Suprapubic skin (tissue), 4 donors: ENCODE results near the gene ZCCHC24.

Experiments used
- EP300 ChIP-seq: sonication (generic); formaldehyde crosslinking; IDR thresholded peaks from one replicate; pipeline ENCODE4 v1.6.1; 2017; ENCODE audit warnings: antibody characterized with exemption
- POLR2A ChIP-seq, 2 donors: fragments of 450-650 bp; IDR thresholded peaks; one replicate each; pipeline ENCODE4 v1.6.1; 2017; ENCODE audit warnings: antibody characterized with exemption in 2 of 2, mild to moderate bottlenecking in 2 of 2, moderate library complexity in 2 of 2
- POLR2AphosphoS5 ChIP-seq, 3 donors: sonication (generic); formaldehyde crosslinking; IDR thresholded peaks; one replicate each; pipeline ENCODE4 v1.6.1; 2017; ENCODE audit warnings: antibody characterized with exemption in 3 of 3
- TF ChIP-seq, protein P1 (sequence below), 2 donors: fragments of 200-600 bp in 1 of 2; fragments of 450-650 bp in 1 of 2; sonication (generic) in 1 of 2; IDR thresholded peaks; one replicate each; pipeline ENCODE4 v1.5.1; 2016 to 2019; ENCODE audit warnings: antibody characterized with exemption in 2 of 2, mild to moderate bottlenecking in 1 of 2, moderate library complexity in 1 of 2

DNA sequence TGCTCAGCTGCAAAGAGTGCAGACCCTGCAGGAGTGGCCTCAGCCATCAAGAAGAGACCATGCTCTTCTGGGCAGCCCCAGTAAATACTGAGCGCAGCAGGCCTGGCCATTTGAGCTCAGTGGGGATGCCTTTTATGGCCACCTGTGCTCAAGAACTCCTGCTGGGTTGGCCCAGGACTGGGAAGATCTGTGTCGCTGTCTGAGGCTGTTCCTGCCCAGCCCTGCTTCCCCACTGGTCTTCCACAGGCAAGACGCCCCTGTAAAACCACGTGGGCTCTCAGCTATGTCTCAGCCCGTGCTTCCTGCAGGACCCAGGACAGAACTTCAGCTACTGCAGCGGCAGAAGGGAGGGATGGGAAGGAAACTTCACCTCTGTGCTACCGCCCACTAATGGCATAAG is 108.7 kb downstream of the ZCCHC24 start:
- TF ChIP-seq POLR2A (IDR thresholded peaks at IDR 0.05) (no peak), EP300 (no peak), POLR2AphosphoS5 (IDR thresholded peaks at IDR 0.05) (no peak)
- TF ChIP-seq, protein P1, sequence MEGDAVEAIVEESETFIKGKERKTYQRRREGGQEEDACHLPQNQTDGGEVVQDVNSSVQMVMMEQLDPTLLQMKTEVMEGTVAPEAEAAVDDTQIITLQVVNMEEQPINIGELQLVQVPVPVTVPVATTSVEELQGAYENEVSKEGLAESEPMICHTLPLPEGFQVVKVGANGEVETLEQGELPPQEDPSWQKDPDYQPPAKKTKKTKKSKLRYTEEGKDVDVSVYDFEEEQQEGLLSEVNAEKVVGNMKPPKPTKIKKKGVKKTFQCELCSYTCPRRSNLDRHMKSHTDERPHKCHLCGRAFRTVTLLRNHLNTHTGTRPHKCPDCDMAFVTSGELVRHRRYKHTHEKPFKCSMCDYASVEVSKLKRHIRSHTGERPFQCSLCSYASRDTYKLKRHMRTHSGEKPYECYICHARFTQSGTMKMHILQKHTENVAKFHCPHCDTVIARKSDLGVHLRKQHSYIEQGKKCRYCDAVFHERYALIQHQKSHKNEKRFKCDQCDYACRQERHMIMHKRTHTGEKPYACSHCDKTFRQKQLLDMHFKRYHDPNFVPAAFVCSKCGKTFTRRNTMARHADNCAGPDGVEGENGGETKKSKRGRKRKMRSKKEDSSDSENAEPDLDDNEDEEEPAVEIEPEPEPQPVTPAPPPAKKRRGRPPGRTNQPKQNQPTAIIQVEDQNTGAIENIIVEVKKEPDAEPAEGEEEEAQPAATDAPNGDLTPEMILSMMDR (IDR thresholded peaks at IDR 0.05) = no peak
